Ascending aorta (tissue), 2 donors: Measurements from ENCODE around the gene ANKRD63. TPM values are rescaled to one million over a fixed set of nuclear protein-coding genes. Genes with fewer than 3 reads are reported as not detected.

Experiments used
- DNase-seq, 2 donors: peaks; one replicate each; pipeline ENCODE4 v3.0.0-alpha.2; 2019; ENCODE audit warnings: low spot score in 2 of 2
- H3K27ac ChIP-seq, 2 donors: fragments of 200-600 bp; sonication (generic); one replicate each; pipeline ENCODE4 v1.5.1; 2016 to 2017; ENCODE audit warnings: mild to moderate bottlenecking in 1 of 2
- H3K27me3 ChIP-seq: fragments of 200-600 bp; sonication (generic); one replicate; pipeline ENCODE4 v1.5.1; 2017
- H3K36me3 ChIP-seq, 2 donors: fragments of 200-600 bp; sonication (generic); one replicate each; pipeline ENCODE4 v1.5.1; 2016
- H3K4me1 ChIP-seq, 2 donors: fragments of 200-600 bp; sonication (generic); one replicate each; pipeline ENCODE4 v1.5.1; 2016 to 2017; ENCODE audit warnings: mild to moderate bottlenecking in 1 of 2
- H3K4me3 ChIP-seq, 2 donors: fragments of 200-600 bp; sonication (generic); one replicate each; pipeline ENCODE4 v1.5.1; 2016 to 2017; ENCODE audit warnings: mild to moderate bottlenecking in 1 of 2
- H3K9me3 ChIP-seq, 2 donors: fragments of 200-600 bp; sonication (generic); one replicate each; pipeline ENCODE4 v1.5.1; 2016
- CTCF ChIP-seq, 3 experiments: fragments of 200-600 bp in 2 of 3; fragments of 450-650 bp in 1 of 3; sonication (generic) in 2 of 3; IDR thresholded peaks; one replicate each; pipeline ENCODE4 v1.5.1; 2016 to 2019; ENCODE audit warnings: antibody characterized with exemption in 3 of 3, mild to moderate bottlenecking in 1 of 3, moderate library complexity in 1 of 3
- intact Hi-C: fragments of 100-400 bp; cut with DNase I; formaldehyde crosslinking; loops from one replicate; pipeline ENCODE4 v1.15.1; 2023
- total RNA-seq: library from RNA; depleted of rRNA; stranded (reverse); fragments of >200 nt; gene quantifications from one replicate; pipeline ENCODE4 v1.1.0, GENCODE V29; 2016

ANKRD63 gene
- total RNA-seq, 1 donor from 2014 or later = not detected

GRCh38 chr15:40306908-40307307 lies 24.0 kb upstream of the ANKRD63 start:
- H3K4me3 ChIP-seq = peak overlapping the region in 1 of 2 donors; percentile 48
- H3K9me3 ChIP-seq = no peaks in the 10 kb centered on the region
- no peaks in the 10 kb centered on the region for H3K27me3 ChIP-seq
- intact Hi-C loops = no loop called here
- TF ChIP-seq CTCF (IDR thresholded peaks at IDR 0.05) = no peak
- DNase-seq = no peak
- H3K36me3 ChIP-seq = no peaks in the 10 kb centered on the region
- no peak overlapping the region for H3K27ac ChIP-seq
- no peaks in the 10 kb centered on the region for H3K4me1 ChIP-seq

- Histone ChIP-seq H3K36me3 (no peaks in the 10 kb centered on the region), H3K27me3 (no peaks in the 10 kb centered on the region), H3K4me1 (no peaks in the 10 kb centered on the region), H3K27ac (no peak overlapping the region), H3K4me3 (peak overlapping the region in 1 of 2 donors; percentile 48), H3K9me3 (no peaks in the 10 kb centered on the region)
- DNase-seq = no peak
- no peak for TF ChIP-seq CTCF (IDR thresholded peaks at IDR 0.05)
- intact Hi-C loops = no loop called here
Observed at GRCh38 chr15:40306371-40306770, 23.5 kb upstream of the ANKRD63 start.

GRCh38 chr15:40305281-40305680 lies 22.4 kb upstream of the ANKRD63 start:
- no peak overlapping the region for H3K4me3 ChIP-seq
- intact Hi-C loops = no loop called here
- H3K36me3 ChIP-seq = no peaks in the 10 kb centered on the region
- no peak for DNase-seq
- H3K4me1 ChIP-seq = no peaks in the 10 kb centered on the region
- no peak for TF ChIP-seq CTCF (IDR thresholded peaks at IDR 0.05)
- H3K27ac ChIP-seq = no peak overlapping the region
- H3K9me3 ChIP-seq = no peaks in the 10 kb centered on the region
- no peaks in the 10 kb centered on the region for H3K27me3 ChIP-seq

- H3K36me3 ChIP-seq = no peaks in the 10 kb centered on the region
- H3K4me1 ChIP-seq = no peaks in the 10 kb centered on the region
- intact Hi-C loops = no loop called here
- TF ChIP-seq CTCF (IDR thresholded peaks at IDR 0.05) = no peak
- no peak overlapping the region for H3K27ac ChIP-seq
- no peak overlapping the region for H3K4me3 ChIP-seq
- no peaks in the 10 kb centered on the region for H3K9me3 ChIP-seq
- DNase-seq = no peak
- no peaks in the 10 kb centered on the region for H3K27me3 ChIP-seq
Observed at GRCh38 chr15:40303576-40303975, 20.7 kb upstream of the ANKRD63 start.

GRCh38 chr15:40302981-40303380 lies 20.1 kb upstream of the ANKRD63 start:
- H3K27ac ChIP-seq = no peak overlapping the region
- no peaks in the 10 kb centered on the region for H3K27me3 ChIP-seq
- TF ChIP-seq CTCF (IDR thresholded peaks at IDR 0.05) = no peak
- DNase-seq = no peak
- no peaks in the 10 kb centered on the region for H3K36me3 ChIP-seq
- H3K4me1 ChIP-seq = no peaks in the 10 kb centered on the region
- intact Hi-C loops = no loop called here
- H3K4me3 ChIP-seq = no peak overlapping the region
- H3K9me3 ChIP-seq = no peaks in the 10 kb centered on the region

- intact Hi-C loops = no loop called here
- Histone ChIP-seq H3K36me3 (no peaks in the 10 kb centered on the region), H3K27me3 (no peaks in the 10 kb centered on the region), H3K9me3 (no peaks in the 10 kb centered on the region), H3K4me1 (no peaks in the 10 kb centered on the region), H3K4me3 (no peak overlapping the region), H3K27ac (no peak overlapping the region)
- no peak for TF ChIP-seq CTCF (IDR thresholded peaks at IDR 0.05)
- DNase-seq = no peak
Observed at GRCh38 chr15:40302288-40302886, 19.5 kb upstream of the ANKRD63 start.
